Fibroblast of mammary gland (primary cell): Measurements from ENCODE around the gene FOXO3.
"Not testable (repeated sequence)": the region's sequence is repeated elsewhere in the genome, so short reads cannot be mapped to it uniquely, and the experiment has no call there.

Source experiments
- DNase-seq: peaks from one replicate; pipeline ENCODE4 v3.0.0-alpha.2; 2010; ENCODE audit warnings: low read depth
- H3K4me3 ChIP-seq: 2 replicates; pipeline ENCODE4 v1.5.1; 2011; ENCODE audit warnings: low read depth, mild to moderate bottlenecking, low read length, moderate library complexity; ENCODE audit not compliant: control insufficient read depth
- TF ChIP-seq, protein P1 (sequence below): conservative IDR thresholded peaks from 2 replicates; pipeline ENCODE4 v1.5.1; 2011; ENCODE audit warnings: low read depth, low read length, inconsistent platforms; ENCODE audit not compliant: control insufficient read depth, insufficient read depth

FOXO3 gene

DNA sequence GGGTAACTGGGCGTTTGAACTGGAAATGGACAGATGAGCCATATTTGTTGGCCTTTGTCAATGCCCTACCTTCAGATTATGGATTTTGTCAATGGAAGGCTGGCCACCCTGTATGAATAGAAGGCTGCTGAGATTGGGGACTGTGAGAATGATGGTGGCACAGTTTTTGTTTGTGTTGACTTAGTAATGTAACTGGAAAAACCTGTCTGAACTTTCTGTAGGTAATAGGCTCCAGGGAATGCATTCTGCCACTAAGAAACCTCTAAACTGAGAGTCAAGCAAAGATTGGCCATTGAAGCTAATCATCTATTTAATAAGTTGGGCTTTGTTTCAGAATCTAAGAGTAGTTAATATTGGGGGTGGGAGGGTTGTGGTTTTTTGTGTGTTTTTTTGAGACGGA lies 97.5 kb downstream of the FOXO3 start:
- TF ChIP-seq, protein P1, sequence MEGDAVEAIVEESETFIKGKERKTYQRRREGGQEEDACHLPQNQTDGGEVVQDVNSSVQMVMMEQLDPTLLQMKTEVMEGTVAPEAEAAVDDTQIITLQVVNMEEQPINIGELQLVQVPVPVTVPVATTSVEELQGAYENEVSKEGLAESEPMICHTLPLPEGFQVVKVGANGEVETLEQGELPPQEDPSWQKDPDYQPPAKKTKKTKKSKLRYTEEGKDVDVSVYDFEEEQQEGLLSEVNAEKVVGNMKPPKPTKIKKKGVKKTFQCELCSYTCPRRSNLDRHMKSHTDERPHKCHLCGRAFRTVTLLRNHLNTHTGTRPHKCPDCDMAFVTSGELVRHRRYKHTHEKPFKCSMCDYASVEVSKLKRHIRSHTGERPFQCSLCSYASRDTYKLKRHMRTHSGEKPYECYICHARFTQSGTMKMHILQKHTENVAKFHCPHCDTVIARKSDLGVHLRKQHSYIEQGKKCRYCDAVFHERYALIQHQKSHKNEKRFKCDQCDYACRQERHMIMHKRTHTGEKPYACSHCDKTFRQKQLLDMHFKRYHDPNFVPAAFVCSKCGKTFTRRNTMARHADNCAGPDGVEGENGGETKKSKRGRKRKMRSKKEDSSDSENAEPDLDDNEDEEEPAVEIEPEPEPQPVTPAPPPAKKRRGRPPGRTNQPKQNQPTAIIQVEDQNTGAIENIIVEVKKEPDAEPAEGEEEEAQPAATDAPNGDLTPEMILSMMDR = no peak

DNA sequence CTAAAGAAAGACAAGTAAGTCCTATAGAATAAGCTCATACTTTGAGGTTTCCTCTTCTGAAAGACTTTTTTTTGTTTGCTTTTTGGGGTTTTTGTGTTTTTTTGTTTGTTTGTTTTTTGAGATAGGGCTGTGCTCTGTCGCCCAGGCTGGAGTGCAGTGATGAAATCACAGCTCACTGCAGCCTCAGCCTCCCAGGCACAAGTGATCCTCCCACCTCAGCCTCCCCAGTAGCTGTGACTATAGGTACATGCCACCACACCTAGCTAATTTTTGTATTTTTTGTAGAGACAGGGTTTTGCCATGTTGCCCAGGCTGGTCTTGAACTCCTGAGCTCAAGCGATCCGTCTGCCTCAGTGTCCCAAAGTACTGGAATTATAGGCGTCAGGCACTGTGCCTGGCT lies 98.1 kb downstream of the FOXO3 start:
- H3K4me3 ChIP-seq, DNase-seq: not testable (repeated sequence)

More for the DNA sequence above, 97.5 kb downstream of the FOXO3 start:
- H3K4me3 ChIP-seq = no peak overlapping the region
- DNase-seq = no peak

DNA sequence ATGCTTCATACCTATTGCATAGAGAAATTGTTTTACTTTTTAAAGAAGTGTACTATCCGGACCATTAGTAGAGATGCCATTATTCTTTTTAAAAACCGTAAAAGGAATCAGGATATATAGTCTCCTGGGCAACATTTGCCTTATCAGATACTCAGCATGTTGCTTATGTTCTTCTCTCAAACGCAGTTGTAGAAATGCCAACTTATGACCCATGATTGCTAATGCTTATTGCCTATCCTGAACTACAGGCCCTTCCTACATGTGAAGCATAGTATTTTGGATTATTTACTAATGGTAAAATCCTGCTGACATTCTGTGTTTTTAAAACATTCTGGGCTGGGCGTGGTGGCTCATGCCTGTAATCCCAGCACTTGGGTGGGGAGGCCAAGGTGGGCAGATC lies 99.5 kb downstream of the FOXO3 start:
- TF ChIP-seq, protein P1 = no peak
- peak; percentile 67 for DNase-seq

DNA sequence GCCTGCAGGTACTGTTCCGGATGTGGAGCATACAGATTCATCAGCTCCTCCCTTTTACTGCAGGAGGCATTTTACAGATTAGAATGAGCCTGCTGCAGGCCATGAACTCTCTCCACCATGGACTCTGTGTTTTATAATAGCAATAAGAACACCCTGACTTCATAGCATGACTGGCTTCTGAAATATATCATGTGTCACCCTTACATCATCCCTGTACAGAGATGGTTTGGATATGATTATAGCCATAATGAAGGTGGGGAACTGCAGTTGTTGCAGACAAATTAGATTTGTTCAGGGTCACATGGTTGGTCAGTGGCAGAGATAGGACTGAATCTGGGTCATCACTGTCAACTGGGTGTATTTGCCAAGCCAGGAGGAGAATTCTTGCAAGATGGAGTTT lies 100.7 kb downstream of the FOXO3 start:
- no peak overlapping the region for H3K4me3 ChIP-seq
- peak; percentile 77 for DNase-seq
- TF ChIP-seq, protein P1 = no peak

More for the DNA sequence above, 99.5 kb downstream of the FOXO3 start:
- H3K4me3 ChIP-seq = no peak overlapping the region

DNA sequence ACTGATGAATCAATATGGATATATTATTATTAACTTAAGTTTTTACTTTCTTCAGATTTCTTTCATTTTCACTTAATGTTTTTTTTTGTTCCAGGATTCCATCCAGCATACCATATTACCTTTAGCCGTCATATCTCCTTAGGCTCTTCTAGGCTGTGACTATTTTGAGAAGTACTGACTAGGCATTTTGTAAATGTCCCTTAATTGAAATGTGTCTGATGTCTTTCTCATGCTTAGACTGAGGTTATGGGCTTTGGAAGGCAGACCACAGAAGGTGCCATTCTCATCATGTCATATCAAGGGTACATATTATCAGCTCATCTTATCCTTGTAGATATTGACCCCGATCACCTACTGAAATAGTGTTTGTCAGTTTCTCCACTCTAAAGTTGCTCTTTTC lies 101.3 kb downstream of the FOXO3 start:
- DNase-seq = no peak
- TF ChIP-seq, protein P1 = no peak
- no peak overlapping the region for H3K4me3 ChIP-seq

DNA sequence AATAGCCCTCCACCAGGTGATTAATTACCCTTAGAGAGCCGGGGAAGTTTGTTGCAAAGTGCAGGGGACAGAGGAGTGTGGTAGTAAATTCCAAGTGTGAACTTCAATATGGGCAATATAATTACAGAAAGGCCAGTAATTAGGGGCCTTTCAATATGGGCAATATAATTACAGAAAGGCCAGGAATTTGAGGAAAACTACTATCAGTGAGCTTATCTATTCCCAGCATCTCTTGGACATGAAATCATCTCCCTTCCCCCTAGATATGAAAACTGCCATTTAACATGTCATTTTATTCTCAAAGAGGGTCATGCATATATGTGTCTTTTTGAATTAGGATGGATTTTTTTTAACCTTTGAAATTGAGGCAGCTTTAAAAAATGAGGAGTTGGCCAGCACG lies 102.0 kb downstream of the FOXO3 start:
- TF ChIP-seq, protein P1 = no peak
- DNase-seq = no peak
- H3K4me3 ChIP-seq = no peak overlapping the region

DNA sequence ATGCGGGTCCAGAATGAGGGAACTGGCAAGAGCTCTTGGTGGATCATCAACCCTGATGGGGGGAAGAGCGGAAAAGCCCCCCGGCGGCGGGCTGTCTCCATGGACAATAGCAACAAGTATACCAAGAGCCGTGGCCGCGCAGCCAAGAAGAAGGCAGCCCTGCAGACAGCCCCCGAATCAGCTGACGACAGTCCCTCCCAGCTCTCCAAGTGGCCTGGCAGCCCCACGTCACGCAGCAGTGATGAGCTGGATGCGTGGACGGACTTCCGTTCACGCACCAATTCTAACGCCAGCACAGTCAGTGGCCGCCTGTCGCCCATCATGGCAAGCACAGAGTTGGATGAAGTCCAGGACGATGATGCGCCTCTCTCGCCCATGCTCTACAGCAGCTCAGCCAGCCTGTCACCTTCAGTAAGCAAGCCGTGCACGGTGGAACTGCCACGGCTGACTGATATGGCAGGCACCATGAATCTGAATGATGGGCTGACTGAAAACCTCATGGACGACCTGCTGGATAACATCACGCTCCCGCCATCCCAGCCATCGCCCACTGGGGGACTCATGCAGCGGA lies 102.9 kb downstream of the FOXO3 start:
- not testable (repeated sequence) for H3K4me3 ChIP-seq, DNase-seq

DNA sequence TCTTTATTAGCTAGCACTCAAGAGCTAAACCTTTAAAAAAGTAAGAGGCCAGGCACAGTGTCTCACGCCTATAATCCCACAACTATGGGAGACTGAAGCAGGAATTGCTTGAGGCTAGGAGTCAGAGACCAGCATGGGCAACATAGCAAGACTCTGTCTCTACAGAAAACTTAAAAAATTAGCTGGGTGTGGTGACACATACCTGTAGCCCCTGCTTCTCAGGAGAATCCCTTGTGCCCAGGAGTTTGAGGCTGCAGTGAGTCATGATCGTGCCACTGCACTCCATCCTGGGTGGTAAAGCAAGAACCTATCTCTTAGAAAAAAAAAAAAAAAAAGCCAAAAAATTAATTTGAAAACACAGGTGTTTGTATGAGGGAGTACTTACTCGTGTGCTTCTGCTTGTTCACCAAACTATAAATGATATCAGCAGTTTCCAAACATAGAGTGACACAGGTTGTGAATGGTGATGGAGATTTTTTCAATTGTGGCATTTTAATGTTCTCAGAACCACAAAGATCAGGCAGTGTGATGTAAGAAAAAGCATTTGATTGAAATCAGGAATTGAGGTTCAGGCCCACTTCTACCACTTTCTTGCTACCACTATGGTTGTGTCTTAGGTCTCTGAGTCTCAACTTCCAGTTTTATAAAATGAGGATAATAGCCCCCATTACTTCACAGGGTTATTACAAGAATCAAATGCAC lies 104.9 kb downstream of the FOXO3 start:
- DNase-seq = no peak
- H3K4me3 ChIP-seq = no peak overlapping the region
- TF ChIP-seq, protein P1 = no peak
